ENCODE measurements around the gene PNPLA7. TPM values are rescaled to one million over a fixed set of nuclear protein-coding genes. Genes with fewer than 3 reads are reported as not detected.

PNPLA7 gene
- total RNA-seq, 1 donor from 2014 or later = 7.2 TPM

DNA sequence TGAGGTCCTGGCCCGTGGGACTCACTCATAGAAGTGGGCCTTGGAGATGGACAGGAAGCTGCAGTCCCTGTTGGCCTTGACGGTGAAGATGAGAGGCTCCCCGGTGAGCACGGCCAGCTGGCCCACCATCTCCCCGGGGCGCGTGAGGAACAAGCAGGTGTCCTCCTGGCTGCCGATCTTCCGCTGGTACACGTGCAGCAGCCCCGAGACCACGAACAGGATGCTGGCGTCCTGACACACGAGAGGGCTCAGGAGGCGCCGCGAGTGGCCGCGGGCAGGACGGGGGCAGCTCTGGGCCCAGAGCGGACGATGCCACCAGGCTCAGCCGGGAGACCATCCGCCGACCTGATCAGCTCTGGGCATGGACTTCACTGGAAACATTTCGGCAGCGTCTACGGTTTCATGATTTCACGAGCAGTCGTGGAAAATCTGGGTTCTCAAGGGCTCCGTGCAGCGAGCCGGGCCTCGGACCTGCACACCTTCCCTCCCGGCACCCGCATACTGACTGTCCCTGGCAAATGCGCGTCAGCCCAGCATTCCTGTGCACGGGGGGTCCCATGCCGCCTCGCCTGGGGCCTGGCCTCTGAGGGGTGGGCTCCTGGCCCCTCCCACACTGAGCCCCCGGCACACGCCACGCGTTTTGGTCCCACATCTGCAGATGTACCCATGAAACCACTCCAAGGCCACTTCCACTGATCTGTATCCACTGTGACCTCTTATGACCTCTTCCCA, 49.4 kb downstream of the PNPLA7 start:
- Mint-ChIP-seq H3K4me1 (ENCODE audit: unreplicated experiment) (peaks cover 9% of the 10 kb centered on the region), H3K36me3 (ENCODE audit: unreplicated experiment) (peaks cover 8% of the 10 kb centered on the region), H3K4me3 (ENCODE audit: unreplicated experiment) (no peak overlapping the region), H3K9me3 (ENCODE audit: unreplicated experiment) (no peaks in the 10 kb centered on the region), H3K27me3 (ENCODE audit: unreplicated experiment) (no peaks in the 10 kb centered on the region), H3K27ac (ENCODE audit: unreplicated experiment) (no peak overlapping the region)
- TF ChIP-seq CTCF (IDR thresholded peaks at IDR 0.05) = no peak
- DNase-seq (ENCODE audit: extremely low spot score, unreplicated experiment) = no peak

GRCh38 chr9:137499858-137500661, 50.1 kb downstream of the PNPLA7 start:
- H3K36me3 Mint-ChIP-seq (ENCODE audit: unreplicated experiment) = peaks cover 8% of the 10 kb centered on the region
- H3K9me3 Mint-ChIP-seq (ENCODE audit: unreplicated experiment) = no peaks in the 10 kb centered on the region
- H3K27me3 Mint-ChIP-seq (ENCODE audit: unreplicated experiment) = no peaks in the 10 kb centered on the region
- TF ChIP-seq CTCF (IDR thresholded peaks at IDR 0.05) = no peak
- no peak for DNase-seq (ENCODE audit: extremely low spot score, unreplicated experiment)
- peaks cover 9% of the 10 kb centered on the region for H3K4me1 Mint-ChIP-seq (ENCODE audit: unreplicated experiment)
- H3K4me3 Mint-ChIP-seq (ENCODE audit: unreplicated experiment) = no peak overlapping the region
- no peak overlapping the region for H3K27ac Mint-ChIP-seq (ENCODE audit: unreplicated experiment)

GRCh38 chr9:137499416-137499815, 50.8 kb downstream of the PNPLA7 start:
- no peak for DNase-seq (ENCODE audit: extremely low spot score, unreplicated experiment)
- peaks cover 9% of the 10 kb centered on the region for H3K4me1 Mint-ChIP-seq (ENCODE audit: unreplicated experiment)
- no peaks in the 10 kb centered on the region for H3K9me3 Mint-ChIP-seq (ENCODE audit: unreplicated experiment)
- H3K4me3 Mint-ChIP-seq (ENCODE audit: unreplicated experiment) = no peak overlapping the region
- no peak overlapping the region for H3K27ac Mint-ChIP-seq (ENCODE audit: unreplicated experiment)
- peaks cover 8% of the 10 kb centered on the region for H3K36me3 Mint-ChIP-seq (ENCODE audit: unreplicated experiment)
- H3K27me3 Mint-ChIP-seq (ENCODE audit: unreplicated experiment) = no peaks in the 10 kb centered on the region
- TF ChIP-seq CTCF (IDR thresholded peaks at IDR 0.05) = no peak

- Mint-ChIP-seq H3K27ac (ENCODE audit: unreplicated experiment) (no peak overlapping the region), H3K27me3 (ENCODE audit: unreplicated experiment) (no peaks in the 10 kb centered on the region), H3K9me3 (ENCODE audit: unreplicated experiment) (no peaks in the 10 kb centered on the region), H3K36me3 (ENCODE audit: unreplicated experiment) (peaks cover 8% of the 10 kb centered on the region), H3K4me1 (ENCODE audit: unreplicated experiment) (peaks cover 9% of the 10 kb centered on the region), H3K4me3 (ENCODE audit: unreplicated experiment) (no peak overlapping the region)
- no peak for TF ChIP-seq CTCF (IDR thresholded peaks at IDR 0.05)
- no peak for DNase-seq (ENCODE audit: extremely low spot score, unreplicated experiment)
These were observed 51.5 kb downstream of the PNPLA7 start for GRCh38 chr9:137498720-137499150.
